Caco-2 (cell line): ENCODE results near the gene CNMD. TPM values are rescaled to one million over a fixed set of nuclear protein-coding genes. Genes with fewer than 3 reads are reported as not detected.

Experiments
- BruUV-seq: library from RNA; stranded (reverse); fragments of 400-500 nt; replicated peaks from 2 replicates; lab custom pipeline; 2021; lab: Mats Ljungman, UMichigan
- CTCF ChIA-PET: fragments of 300-600 bp; sonication (Branson Sonifier 250); formaldehyde crosslinking; loops from one replicate; lab custom pipeline; 2022; ENCODE audit warnings: antibody characterized with exemption; lab: Charles Lee
- POLR2A ChIA-PET: fragments of 300-600 bp; sonication (Branson Sonifier 250); formaldehyde crosslinking; loops from one replicate; lab custom pipeline; 2022; ENCODE audit warnings: antibody characterized with exemption; lab: Charles Lee
- DNase-seq, 2 experiments: peaks; one replicate each; pipeline versions ENCODE4 v3.0.0 to v3.0.0-alpha.2; 2020 to 2022
- H3K27me3 ChIP-seq: replicated peaks from 2 replicates; pipeline ENCODE4 v1.6.0; 2011; ENCODE audit warnings: low read length; ENCODE audit not compliant: control insufficient read depth, insufficient read depth
- H3K36me3 ChIP-seq: 2 replicates; pipeline ENCODE4 v1.5.1; 2011; ENCODE audit warnings: low read length; ENCODE audit not compliant: control insufficient read depth, insufficient read depth
- H3K4me1 ChIP-seq: fragments of 250-450 bp; sonication (Bioruptor Pico); 2 replicates; pipeline ENCODE4 v1.5.1; 2020; ENCODE audit warnings: mild to moderate bottlenecking
- H3K4me3 ChIP-seq: 2 replicates; pipeline ENCODE4 v1.5.1; 2011; ENCODE audit warnings: low read depth, mild to moderate bottlenecking, control low read depth, low read length
- H3K9me3 ChIP-seq: fragments of 250-450 bp; sonication (Bioruptor Pico); 2 replicates; pipeline ENCODE4 v1.5.1; 2020; ENCODE audit warnings: mild to moderate bottlenecking, moderate library complexity
- H3K27ac Mint-ChIP-seq: one replicate; pipeline ENCODE4 v1.8.0; 2022; ENCODE audit warnings: mixed read lengths; ENCODE audit not compliant: unreplicated experiment
- H3K27me3 Mint-ChIP-seq: one replicate; pipeline ENCODE4 v1.8.0; 2022; ENCODE audit warnings: mixed read lengths; ENCODE audit not compliant: insufficient read depth, unreplicated experiment
- H3K36me3 Mint-ChIP-seq: one replicate; pipeline ENCODE4 v1.8.0; 2022; ENCODE audit warnings: mild to moderate bottlenecking, mixed read lengths; ENCODE audit not compliant: insufficient read depth, unreplicated experiment
- H3K4me1 Mint-ChIP-seq: one replicate; pipeline ENCODE4 v1.8.0; 2022; ENCODE audit warnings: low read depth, mixed read lengths; ENCODE audit not compliant: unreplicated experiment
- H3K4me3 Mint-ChIP-seq: one replicate; pipeline ENCODE4 v1.8.0; 2022; ENCODE audit warnings: mild to moderate bottlenecking, moderate library complexity, mixed read lengths; ENCODE audit not compliant: unreplicated experiment
- H3K9me3 Mint-ChIP-seq: one replicate; pipeline ENCODE4 v1.8.0; 2022; ENCODE audit warnings: mixed read lengths; ENCODE audit not compliant: unreplicated experiment
- CTCF ChIP-seq, 2 experiments: fragments of 200-600 bp in 1 of 2; IDR thresholded peaks; 1 replicate in 1 of 2; 2 replicates in 1 of 2; pipeline versions ENCODE4 v1.5.1 to v1.8.0; 2011 to 2022; ENCODE audit warnings: antibody characterized with exemption in 1 of 2, control low read depth in 1 of 2, inconsistent platforms in 1 of 2, low read depth in 1 of 2, low read length in 1 of 2, mild to moderate bottlenecking in 1 of 2, moderate library complexity in 1 of 2; ENCODE audit not compliant: insufficient read depth in 1 of 2, severe bottlenecking in 1 of 2, unreplicated experiment in 1 of 2
- intact Hi-C: fragments of 100-400 bp; cut with micrococcal nuclease; formaldehyde crosslinking; loops from one replicate; pipeline ENCODE4 v1.10.0; 2022; ENCODE audit not compliant: unreplicated experiment
- total RNA-seq: library from RNA; stranded (reverse); gene quantifications from 2 replicates; pipeline ENCODE4 v1.2.3, GENCODE V29; 2022

The CNMD gene
- total RNA-seq, 1 experiment from 2014 or later, result not detected

- Mint-ChIP-seq H3K27me3 (peaks cover 17% of the 10 kb centered on the region), H3K36me3 (no peaks in the 10 kb centered on the region), H3K4me1 (no peaks in the 10 kb centered on the region), H3K4me3 (no peak overlapping the region), H3K9me3 (no peaks in the 10 kb centered on the region), H3K27ac (no peak overlapping the region)
- Histone ChIP-seq H3K9me3 (no peaks in the 10 kb centered on the region), H3K36me3 (no peaks in the 10 kb centered on the region), H3K27me3 (no peaks in the 10 kb centered on the region), H3K4me1 (no peaks in the 10 kb centered on the region; the same call in 1 of the 2 replicates), H3K4me3 (no peak overlapping the region)
- no TSS peak for BruUV-seq
- ChIA-PET POLR2A (no interaction called here), CTCF (interaction anchor here (1.0 kb wide), 1 partner anchor 217 kb away, joined by 3 read pairs; no protein-coding TSS in a partner anchor)
- TF ChIP-seq CTCF (IDR thresholded peaks at IDR 0.05; ENCODE audit: insufficient read depth in 1 of 2, low read depth in 1 of 2, low read length in 1 of 2, severe bottlenecking in 1 of 2, unreplicated experiment in 1 of 2), result no peak
- intact Hi-C loops, result no loop called here
- no peak for DNase-seq
Observed at GRCh38 chr13:52750713-52751112, 11.1 kb upstream of the CNMD start.

GRCh38 chr13:52749419-52749818, 9.8 kb upstream of the CNMD start:
- no peaks in the 10 kb centered on the region for H3K36me3 Mint-ChIP-seq
- peaks cover 23% of the 10 kb centered on the region for H3K27me3 Mint-ChIP-seq
- ChIA-PET CTCF (no interaction called here), POLR2A (no interaction called here)
- intact Hi-C loops, result no loop called here
- Histone ChIP-seq H3K4me3 (no peak overlapping the region), H3K27me3 (no peaks in the 10 kb centered on the region), H3K9me3 (no peaks in the 10 kb centered on the region), H3K36me3 (no peaks in the 10 kb centered on the region), H3K4me1 (no peaks in the 10 kb centered on the region; the same call in 1 of the 2 replicates)
- no peaks in the 10 kb centered on the region for H3K4me1 Mint-ChIP-seq
- H3K27ac Mint-ChIP-seq, result no peak overlapping the region
- TF ChIP-seq CTCF (IDR thresholded peaks at IDR 0.05; ENCODE audit: insufficient read depth in 1 of 2, low read depth in 1 of 2, low read length in 1 of 2, severe bottlenecking in 1 of 2, unreplicated experiment in 1 of 2), result no peak
- BruUV-seq, result no TSS peak
- DNase-seq, result no peak
- no peaks in the 10 kb centered on the region for H3K9me3 Mint-ChIP-seq
- no peak overlapping the region for H3K4me3 Mint-ChIP-seq

- H3K36me3 Mint-ChIP-seq, result peaks cover 5% of the 10 kb centered on the region
- peaks cover 34% of the 10 kb centered on the region for H3K27me3 Mint-ChIP-seq
- H3K27ac Mint-ChIP-seq, result no peak overlapping the region
- no peaks in the 10 kb centered on the region for H3K4me1 Mint-ChIP-seq
- TF ChIP-seq CTCF (IDR thresholded peaks at IDR 0.05; ENCODE audit: insufficient read depth in 1 of 2, low read depth in 1 of 2, low read length in 1 of 2, severe bottlenecking in 1 of 2, unreplicated experiment in 1 of 2), result no peak
- H3K27me3 ChIP-seq, result no peaks in the 10 kb centered on the region
- ChIA-PET CTCF (no interaction called here), POLR2A (no interaction called here)
- BruUV-seq, result no TSS peak
- no peaks in the 10 kb centered on the region for H3K9me3 Mint-ChIP-seq
- DNase-seq, result no peak
- intact Hi-C loops, result loop anchor here (1.0 kb wide), 1 partner anchor 63 kb away; no protein-coding TSS in a partner anchor
- no peaks in the 10 kb centered on the region; the same call in 1 of the 2 replicates for H3K4me1 ChIP-seq
- H3K36me3 ChIP-seq, result no peaks in the 10 kb centered on the region
- H3K9me3 ChIP-seq, result no peaks in the 10 kb centered on the region
- no peak overlapping the region for H3K4me3 ChIP-seq
- no peak overlapping the region for H3K4me3 Mint-ChIP-seq
Observed at GRCh38 chr13:52746141-52746540, 6.5 kb upstream of the CNMD start.
